Kidney epithelial cell (primary cell): ENCODE data around the gene NDST3. TPM values are rescaled to one million over a fixed set of nuclear protein-coding genes. Genes with fewer than 3 reads are reported as not detected.
A peak's percentile ranks its signal among the peaks of the same experiment; 100 is the strongest.

ENCODE experiments used
- DNase-seq: peaks from one replicate; pipeline ENCODE4 v3.0.0-alpha.2; 2010; ENCODE audit warnings: low read depth
- H3K27me3 ChIP-seq: 2 replicates; pipeline ENCODE4 v1.6.0; 2011; ENCODE audit warnings: low read length; ENCODE audit not compliant: control insufficient read depth, insufficient read depth
- H3K36me3 ChIP-seq: 2 replicates; pipeline ENCODE4 v1.5.1; 2011; ENCODE audit warnings: low read length; ENCODE audit not compliant: control insufficient read depth, insufficient read depth
- H3K4me3 ChIP-seq: 2 replicates; pipeline ENCODE4 v1.5.1; 2011; ENCODE audit warnings: low read depth, mild to moderate bottlenecking, control low read depth, low read length
- CTCF ChIP-seq: IDR thresholded peaks from 2 replicates; pipeline ENCODE4 v1.5.1; 2011; ENCODE audit warnings: mild to moderate bottlenecking, moderate library complexity, low read length, control low read depth, inconsistent platforms; ENCODE audit not compliant: insufficient read depth, poor library complexity, severe bottlenecking
- total RNA-seq: library from RNA; depleted of rRNA; stranded (reverse); fragments of >200 nt; gene quantifications from 2 replicates; pipeline ENCODE4 v1.2.3, GENCODE V29; 2015

NDST3 gene
- total RNA-seq, 1 donor from 2014 or later = 0.71 TPM

- no peaks in the 10 kb centered on the region for H3K27me3 ChIP-seq
- peak overlapping the region; percentile 79 for H3K4me3 ChIP-seq
- TF ChIP-seq CTCF = no peak
- no peaks in the 10 kb centered on the region for H3K36me3 ChIP-seq
- DNase-seq = peak; percentile 44
Measured at GRCh38 chr4:118032691-118033090, 1.6 kb upstream of the NDST3 start.

DNA sequence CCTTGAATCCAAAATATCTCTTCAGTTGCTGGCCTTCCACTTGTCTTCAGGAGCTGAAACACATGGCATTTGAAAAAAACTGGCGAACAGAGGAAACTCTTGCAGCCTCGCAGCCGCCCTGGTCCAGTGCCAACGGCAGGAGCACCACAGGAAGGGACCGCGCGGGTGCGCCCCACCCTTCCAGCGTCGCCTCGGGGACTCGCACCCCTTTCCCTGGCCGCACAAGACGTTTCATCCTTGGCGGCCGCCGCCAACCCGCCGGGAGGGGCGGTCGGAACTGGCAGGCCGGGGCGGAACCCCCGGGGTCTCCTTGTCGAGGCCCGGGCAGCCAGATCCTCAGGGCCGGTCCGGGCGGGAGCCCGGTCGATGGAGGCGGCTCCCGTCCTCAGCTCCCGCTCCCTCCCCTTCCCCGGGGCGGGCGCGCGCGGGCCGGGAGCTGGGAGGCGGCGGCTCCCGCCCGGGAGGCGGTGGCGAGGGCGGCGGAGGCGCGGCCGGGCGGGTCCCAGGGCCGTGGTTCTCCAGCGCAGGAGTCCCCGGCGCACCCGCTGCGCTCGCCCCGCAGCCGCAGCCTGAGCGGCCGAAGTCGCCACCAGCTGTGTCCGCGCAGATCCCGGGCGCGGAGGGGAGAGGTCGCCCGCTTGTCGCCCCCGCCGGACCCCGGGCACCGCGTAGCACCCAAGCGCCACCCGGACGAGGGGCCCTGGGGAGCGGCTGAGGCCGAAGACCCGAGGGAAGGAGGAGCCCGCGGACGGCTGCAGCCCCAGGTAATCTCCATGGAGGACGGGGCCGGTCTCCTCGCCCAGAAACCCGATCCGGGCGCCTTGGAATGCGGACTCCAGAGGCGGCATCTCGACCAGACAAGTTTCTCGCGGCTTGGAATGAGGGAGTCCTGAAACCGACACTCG is 886 bp upstream of the NDST3 start:
- Histone ChIP-seq H3K27me3 (no peaks in the 10 kb centered on the region), H3K4me3 (peak overlapping the region; percentile 79), H3K36me3 (no peaks in the 10 kb centered on the region)
- peak; percentile 26 for DNase-seq
- TF ChIP-seq CTCF = no peak

DNA sequence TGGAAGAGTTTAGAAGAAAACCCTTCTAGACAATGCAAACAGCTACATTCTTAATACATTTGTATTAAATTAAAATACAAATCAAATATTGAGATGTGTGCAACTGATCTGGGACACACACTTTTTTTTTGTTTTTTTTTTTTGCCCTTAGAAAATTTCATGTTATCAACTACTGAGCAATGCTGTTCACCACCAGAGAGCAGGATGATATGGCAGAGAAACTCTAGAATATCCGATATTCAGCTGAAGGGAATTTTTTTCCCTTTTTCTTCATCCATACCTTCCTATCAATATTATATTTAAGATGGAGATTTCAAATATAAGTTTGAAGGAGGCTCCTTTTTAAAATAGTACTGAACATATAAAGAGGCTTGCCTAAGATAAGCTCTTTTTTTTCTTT is 1.0 kb downstream of the NDST3 start:
- Histone ChIP-seq H3K27me3 (no peaks in the 10 kb centered on the region), H3K4me3 (no peak overlapping the region), H3K36me3 (no peaks in the 10 kb centered on the region)
- no peak for TF ChIP-seq CTCF
- DNase-seq = no peak

DNA sequence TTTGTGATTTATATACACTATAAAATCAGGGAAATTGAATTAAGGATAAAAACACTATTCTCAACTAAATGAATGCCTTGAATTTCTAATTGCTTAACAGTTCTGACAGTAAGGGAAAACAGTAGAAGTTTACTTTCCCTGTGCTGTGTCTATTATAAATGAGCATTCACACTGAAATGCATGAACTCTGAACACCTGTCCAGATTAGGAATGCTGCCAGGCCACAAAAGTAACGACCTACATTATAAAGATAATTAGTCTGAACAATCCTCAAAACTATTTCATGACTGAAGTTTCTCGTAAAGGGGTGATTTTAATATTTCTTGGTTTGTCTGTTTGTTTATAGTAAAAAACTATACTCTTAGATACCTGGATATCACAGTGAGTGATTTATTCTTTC is 2.0 kb downstream of the NDST3 start:
- no peak for DNase-seq
- no peak for TF ChIP-seq CTCF
- Histone ChIP-seq H3K27me3 (no peaks in the 10 kb centered on the region), H3K4me3 (no peak overlapping the region), H3K36me3 (no peaks in the 10 kb centered on the region)

GRCh38 chr4:118037955-118038354 is 3.7 kb downstream of the NDST3 start:
- Histone ChIP-seq H3K36me3 (no peaks in the 10 kb centered on the region), H3K27me3 (no peaks in the 10 kb centered on the region), H3K4me3 (no peak overlapping the region)
- DNase-seq = no peak
- no peak for TF ChIP-seq CTCF

DNA sequence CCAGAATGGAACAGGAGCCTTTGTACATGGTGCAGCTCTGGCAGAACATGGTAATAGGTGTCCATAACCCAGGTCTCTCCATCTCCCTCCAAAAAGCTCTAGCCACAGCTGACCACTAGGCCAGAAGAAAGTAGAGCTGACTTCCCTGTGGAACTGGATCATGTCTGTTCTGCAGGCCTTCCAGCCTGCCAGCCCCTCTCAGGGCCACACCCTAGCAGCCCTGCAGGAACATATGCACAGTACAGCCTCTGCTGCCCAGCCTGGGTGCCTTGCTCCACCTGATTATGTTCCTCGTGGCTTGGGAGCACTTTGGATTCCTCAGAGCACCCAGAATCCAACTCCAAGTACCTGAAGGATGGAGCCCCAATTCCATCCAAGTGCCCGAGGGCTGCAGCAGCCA is 12.0 kb downstream of the NDST3 start:
- DNase-seq = no peak
- Histone ChIP-seq H3K27me3 (no peaks in the 10 kb centered on the region), H3K36me3 (no peaks in the 10 kb centered on the region), H3K4me3 (no peak overlapping the region)
- no peak for TF ChIP-seq CTCF
